Measurements from ENCODE around the gene ZG16. TPM values are rescaled to one million over a fixed set of nuclear protein-coding genes. Genes with fewer than 3 reads are reported as not detected.
"Not testable (repeated sequence)": the region's sequence is repeated elsewhere in the genome, so short reads cannot be mapped to it uniquely, and the experiment has no call there.

The ZG16 gene
- total and polyA plus RNA-seq, 9 of the 15 experiments (the other 6 are each of a cell fraction or from before 2014, with no cell fraction given), result 0.04 TPM; not detected in 8

GRCh38 chr16:29783094-29783953 lies 5.3 kb downstream of the ZG16 start (continued):
- TF ChIP-seq ZNF444 (CRISPR knock-in tag; IDR thresholded peaks at IDR 0.05), result peak; percentile 56; the same call in 1 of the 2 replicates
- TF ChIP-seq FOSL1 (tag; conservative IDR thresholded peaks at IDR 0.05), result peak; percentile 27; the same call in 1 of the 2 replicates
- TF ChIP-seq TRIM24 (IDR thresholded peaks at IDR 0.05), result 0 out of 4 replicates have a peak, but pooled peaks of 1 of the 2 experiments have one; percentile 6
- not testable (repeated sequence) for TF ChIP-seq NR2C1 (IDR thresholded peaks at IDR 0.05)
- TF ChIP-seq NR2C1 (tag; IDR thresholded peaks at IDR 0.05), result peak; percentile 83
- 0 out of 2 replicates have a peak, but pooled peaks have one; percentile 65 for TF ChIP-seq THRB (CRISPR knock-in tag; conservative IDR thresholded peaks at IDR 0.05)
- peak; percentile 98 for TF ChIP-seq ZNF395 (CRISPR knock-in tag; IDR thresholded peaks at IDR 0.05)
- TF ChIP-seq TCFL5 (CRISPR knock-in tag; conservative IDR thresholded peaks at IDR 0.05), result peak; percentile 83
- peak; percentile 84 for TF ChIP-seq RNF219 (CRISPR knock-in tag; IDR thresholded peaks at IDR 0.05)
- TF ChIP-seq SMAD4 (CRISPR knock-in tag; conservative IDR thresholded peaks at IDR 0.05), result peak; percentile 85
- TF ChIP-seq CEBPB (tag; IDR thresholded peaks at IDR 0.05), result peak; percentile 77
- TF ChIP-seq MAFG (tag; conservative IDR thresholded peaks at IDR 0.05), result 0 out of 2 replicates have a peak, but pooled peaks have one; percentile 32
- TF ChIP-seq HBP1 (CRISPR knock-in tag; IDR thresholded peaks at IDR 0.05), result 0 out of 2 replicates have a peak, but pooled peaks have one; percentile 42
- peak; percentile 86 for TF ChIP-seq ATF4 (CRISPR knock-in tag; IDR thresholded peaks at IDR 0.05)
- peak; percentile 33; the same call in 1 of the 2 replicates for TF ChIP-seq NFE2 (IDR thresholded peaks at IDR 0.05; ENCODE audit: low read depth)
- peak; percentile 18; the same call in 1 of the 2 replicates for TF ChIP-seq FOXJ2 (tag; IDR thresholded peaks at IDR 0.05)
- TF ChIP-seq MEF2D (tag; conservative IDR thresholded peaks at IDR 0.05; ENCODE audit: low read depth), result peak; percentile 95
- peak; percentile 77; the same call in 1 of the 2 replicates for TF ChIP-seq E2F3 (CRISPR knock-in tag; IDR thresholded peaks at IDR 0.05)
- TF ChIP-seq CBFA2T2 (conservative IDR thresholded peaks at IDR 0.05), result peak; percentile 26; the same call in 1 of the 2 replicates
- peak; percentile 98 for TF ChIP-seq DDX20 (tag; IDR thresholded peaks at IDR 0.05; ENCODE audit: low read depth)
- peak; percentile 94 for TF ChIP-seq ZNF583 (CRISPR knock-in tag; IDR thresholded peaks at IDR 0.05)
